ENCODE results near the gene HSPA12A. TPM values are rescaled to one million over a fixed set of nuclear protein-coding genes. Genes with fewer than 3 reads are reported as not detected.
"Not testable (repeated sequence)": the region's sequence is repeated elsewhere in the genome, so short reads cannot be mapped to it uniquely, and the experiment has no call there.

The HSPA12A gene
- total RNA-seq, 2 donors from 2014 or later = 13.9 to 15.4 TPM

GRCh38 chr10:116713846-116714245, 28.5 kb downstream of the HSPA12A start:
- H3K27ac Mint-ChIP-seq = no peak overlapping the region
- H3K27ac ChIP-seq (ENCODE audit: low read depth, low read length) = no peak overlapping the region
- H3K4me3 ChIP-seq (ENCODE audit: low read length) = no peak overlapping the region
- no peak for TF ChIP-seq CTCF (conservative IDR thresholded peaks at IDR 0.05)
- no peak overlapping the region for H3K9ac ChIP-seq (ENCODE audit: extremely low read depth, low read length, poor library complexity, severe bottlenecking)
- H3K4me3 Mint-ChIP-seq = no peak overlapping the region
- no peaks in the 10 kb centered on the region for H3K36me3 ChIP-seq (ENCODE audit: control insufficient read depth, insufficient read depth, low read length)
- WGBS, 2 experiments (ENCODE audit: insufficient coverage in 1 of 2, insufficient read length in 1 of 2) = 50 to 55% methylated on average over 1 of the region's 1 CpG
- peaks cover 8% of the 10 kb centered on the region for H3K4me1 Mint-ChIP-seq
- no peaks in the 10 kb centered on the region for H3K27me3 ChIP-seq (ENCODE audit: control insufficient read depth, insufficient read depth, low read length, poor library complexity, severe bottlenecking)
- no peak for DNase-seq
- no peaks in the 10 kb centered on the region for H3K4me1 ChIP-seq (ENCODE audit: control insufficient read depth, insufficient read depth, low read length)
- no peaks in the 10 kb centered on the region for H3K9me3 ChIP-seq (ENCODE audit: control insufficient read depth, low read length)
- H3K27me3 Mint-ChIP-seq (ENCODE audit: insufficient read depth) = no peaks in the 10 kb centered on the region
- H3K36me3 Mint-ChIP-seq (ENCODE audit: low read depth) = no peaks in the 10 kb centered on the region
- H3K9me3 Mint-ChIP-seq = no peaks in the 10 kb centered on the region

GRCh38 chr10:116712989-116713543, 29.3 kb downstream of the HSPA12A start:
- H3K4me3 Mint-ChIP-seq = no peak overlapping the region
- peaks cover 8% of the 10 kb centered on the region for H3K4me1 Mint-ChIP-seq
- H3K36me3 Mint-ChIP-seq (ENCODE audit: low read depth) = no peaks in the 10 kb centered on the region
- Histone ChIP-seq H3K4me1 (ENCODE audit: control insufficient read depth, insufficient read depth, low read length) (no peaks in the 10 kb centered on the region), H3K4me3 (ENCODE audit: low read length) (no peak overlapping the region), H3K9me3 (ENCODE audit: control insufficient read depth, low read length) (no peaks in the 10 kb centered on the region), H3K9ac (ENCODE audit: extremely low read depth, low read length, poor library complexity, severe bottlenecking) (no peak overlapping the region), H3K27ac (ENCODE audit: low read depth, low read length) (no peak overlapping the region), H3K27me3 (ENCODE audit: control insufficient read depth, insufficient read depth, low read length, poor library complexity, severe bottlenecking) (no peaks in the 10 kb centered on the region), H3K36me3 (ENCODE audit: control insufficient read depth, insufficient read depth, low read length) (no peaks in the 10 kb centered on the region)
- DNase-seq = no peak
- H3K9me3 Mint-ChIP-seq = no peaks in the 10 kb centered on the region
- H3K27me3 Mint-ChIP-seq (ENCODE audit: insufficient read depth) = no peaks in the 10 kb centered on the region
- no peak for TF ChIP-seq CTCF (conservative IDR thresholded peaks at IDR 0.05)
- H3K27ac Mint-ChIP-seq = no peak overlapping the region
- 86 to 87% methylated on average over 1 to 2 of the region's 2 CpGs for WGBS, 2 experiments (ENCODE audit: insufficient coverage in 1 of 2, insufficient read length in 1 of 2)

- Histone ChIP-seq H3K9me3 (ENCODE audit: control insufficient read depth, low read length) (no peaks in the 10 kb centered on the region), H3K9ac (ENCODE audit: extremely low read depth, low read length, poor library complexity, severe bottlenecking) (no peak overlapping the region), H3K27me3 (ENCODE audit: control insufficient read depth, insufficient read depth, low read length, poor library complexity, severe bottlenecking) (no peaks in the 10 kb centered on the region), H3K4me3 (ENCODE audit: low read length) (no peak overlapping the region), H3K36me3 (ENCODE audit: control insufficient read depth, insufficient read depth, low read length) (no peaks in the 10 kb centered on the region), H3K27ac (ENCODE audit: low read depth, low read length) (no peak overlapping the region), H3K4me1 (ENCODE audit: control insufficient read depth, insufficient read depth, low read length) (no peaks in the 10 kb centered on the region)
- Mint-ChIP-seq H3K27ac (no peak overlapping the region), H3K9me3 (no peaks in the 10 kb centered on the region), H3K4me3 (no peak overlapping the region), H3K36me3 (ENCODE audit: low read depth) (no peaks in the 10 kb centered on the region), H3K4me1 (peaks cover 8% of the 10 kb centered on the region), H3K27me3 (ENCODE audit: insufficient read depth) (no peaks in the 10 kb centered on the region)
- 96 to 100% methylated on average over 2 of the region's 3 CpGs for whole genome bisulfite sequencing, 2 experiments (ENCODE audit: insufficient coverage in 1 of 2, insufficient read length in 1 of 2)
- TF ChIP-seq CTCF (conservative IDR thresholded peaks at IDR 0.05) = no peak
- DNase-seq = no peak
Observed at GRCh38 chr10:116712519-116712918, 29.8 kb downstream of the HSPA12A start.

GRCh38 chr10:116711803-116712202, 30.6 kb downstream of the HSPA12A start:
- not testable (repeated sequence) for H3K27ac ChIP-seq (ENCODE audit: low read depth, low read length); H3K36me3 Mint-ChIP-seq (ENCODE audit: low read depth)

More at GRCh38 chr10:116711803-116712202, 30.6 kb downstream of the HSPA12A start:
- peaks cover 11% of the 10 kb centered on the region for H3K4me1 Mint-ChIP-seq
- H3K9me3 Mint-ChIP-seq; H3K4me3 ChIP-seq (ENCODE audit: low read length); DNase-seq; H3K4me3 Mint-ChIP-seq; H3K9me3 ChIP-seq (ENCODE audit: control insufficient read depth, low read length); H3K27me3 ChIP-seq (ENCODE audit: control insufficient read depth, insufficient read depth, low read length, poor library complexity, severe bottlenecking); H3K9ac ChIP-seq (ENCODE audit: extremely low read depth, low read length, poor library complexity, severe bottlenecking); H3K36me3 ChIP-seq (ENCODE audit: control insufficient read depth, insufficient read depth, low read length); H3K27ac Mint-ChIP-seq; H3K4me1 ChIP-seq (ENCODE audit: control insufficient read depth, insufficient read depth, low read length); H3K27me3 Mint-ChIP-seq (ENCODE audit: insufficient read depth): not testable (repeated sequence)
- WGBS, 2 experiments (ENCODE audit: insufficient coverage in 1 of 2, insufficient read length in 1 of 2) = 86 to 93% methylated on average over 6 to 10 of the region's 10 CpGs

Measured in endodermal cell (in vitro differentiated cells).